Right cardiac atrium (tissue), 5 donors: ENCODE results near the gene FIBCD1. TPM values are rescaled to one million over a fixed set of nuclear protein-coding genes. Genes with fewer than 3 reads are reported as not detected.

Experiments used
- ATAC-seq, 2 donors: fragments of 200-7000 bp; cut with Tn5 transposase; one replicate each; pipeline versions ENCODE4 v1.8.0 to v1.9.1; 2020; ENCODE audit warnings: moderate library complexity in 2 of 2, mild to moderate bottlenecking in 1 of 2
- DNase-seq, 3 donors: peaks; one replicate each; pipeline ENCODE4 v3.0.0-alpha.2; 2020
- H3K27ac ChIP-seq: one replicate; pipeline ENCODE4 v1.5.1; 2013; ENCODE audit warnings: mild to moderate bottlenecking, low read length, control low read depth, moderate library complexity
- H3K27me3 ChIP-seq: one replicate; pipeline ENCODE4 v1.6.1; 2013; ENCODE audit not compliant: control insufficient read depth, insufficient read depth
- H3K4me1 ChIP-seq: one replicate; pipeline ENCODE4 v1.6.1; 2013; ENCODE audit warnings: low read length; ENCODE audit not compliant: control insufficient read depth, insufficient read depth
- H3K4me3 ChIP-seq: one replicate; pipeline ENCODE4 v1.5.1; 2013; ENCODE audit warnings: low read length, control low read depth
- H3K9me3 ChIP-seq: one replicate; pipeline ENCODE4 v1.6.1; 2013; ENCODE audit warnings: low read length; ENCODE audit not compliant: control insufficient read depth
- WGBS: extraction: QIAGEN DNeasy Blood & Tissue Kit; methylation state at CpG from one replicate; pipeline ENCODE4 v1.1.7; 2013; 5-methylcytosine and 5-hydroxymethylcytosine counted together
- intact Hi-C, 4 donors: fragments of 100-400 bp; cut with DNase I; formaldehyde crosslinking; loops; one replicate each; pipeline versions ENCODE4 v1.11.0 to v1.14.0; 2022 to 2023
- polyA plus RNA-seq: library from polyadenylated mRNA; stranded (reverse); fragments of 200-250 nt; gene quantifications from one replicate; pipeline ENCODE4 v1.2.3, GENCODE V29; 2013
- total RNA-seq, 4 donors: library from RNA; stranded (reverse); fragmentation: NEBNext Ultra II Directional; extraction: Animal tissue kit (Norgen Biotek cat#: 25700); gene quantifications; one replicate each; pipeline ENCODE4 v1.2.1, GENCODE V29; 2021
- donor health status: healthy with polysubstance abuse.
- donor health status: DM: no; HTN: yes; CAD: no.
- donor health status: DM: no; HTN: no; CAD: no.
- donor health status: DM: no; HTN: yes; CAD: no; lungs with severe emphysema.
- donor health status: DM: yes; HTN: yes; CAD: no.

Gene FIBCD1
- total and polyA plus RNA-seq, 5 donors: 0.20 to 2.2 (median 0.46) TPM

DNA sequence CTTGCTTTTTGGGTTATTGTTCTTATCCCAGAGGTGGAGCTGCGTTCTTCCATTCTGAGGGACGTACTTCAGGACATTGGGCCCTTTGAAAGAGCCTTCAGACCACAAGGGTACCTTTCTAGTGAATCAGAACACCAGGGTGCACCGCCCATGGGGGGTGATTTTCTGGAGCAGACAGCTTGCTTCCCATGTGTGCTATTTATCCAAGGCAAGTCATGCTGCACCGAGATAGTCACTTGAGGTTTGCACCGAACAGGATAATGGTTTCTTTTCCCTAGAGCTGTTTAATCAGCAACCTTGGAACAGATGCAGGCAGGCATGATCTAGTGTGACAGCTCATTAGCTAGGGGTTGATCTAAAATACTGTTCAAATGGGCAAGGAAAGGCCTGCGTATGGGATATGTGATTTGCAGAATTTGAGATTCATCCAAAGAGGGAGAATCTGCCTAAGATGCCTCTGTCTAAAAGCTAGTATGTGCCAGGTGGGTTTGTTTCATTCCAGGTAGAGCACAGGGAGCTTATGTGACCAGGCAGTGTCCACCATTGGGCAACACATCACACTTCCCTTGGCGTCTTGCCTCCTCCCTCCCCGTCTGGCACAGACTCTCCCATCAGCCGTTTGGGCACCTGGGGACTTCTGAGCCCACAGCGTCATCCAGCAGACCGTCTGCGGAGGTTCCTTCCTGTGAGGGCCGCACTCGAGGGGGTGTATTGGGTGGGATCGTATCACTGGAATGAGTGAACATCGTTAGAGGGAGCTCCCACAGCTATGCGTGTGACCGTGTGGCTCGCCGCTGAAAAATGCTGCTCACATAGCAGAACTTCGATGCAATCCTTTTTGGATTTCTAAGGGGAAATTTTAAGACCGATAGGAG, 80.9 kb downstream of the FIBCD1 start:
- intact Hi-C loops: loop anchor here in 1 of 4 donors (10.0 kb wide), 1 partner anchor 83 kb away; no protein-coding TSS in a partner anchor
- DNase-seq: peak; percentile 81 to 87 (median 85)
- Histone ChIP-seq H3K9me3 (no peaks in the 10 kb centered on the region), H3K27me3 (no peaks in the 10 kb centered on the region), H3K4me1 (peaks cover 12% of the 10 kb centered on the region), H3K4me3 (no peak overlapping the region), H3K27ac (peak overlapping the region; percentile 14)
- ATAC-seq: peak; percentile 26 to 52
- WGBS: 42% methylated on average over 22 of the region's 22 CpGs

DNA sequence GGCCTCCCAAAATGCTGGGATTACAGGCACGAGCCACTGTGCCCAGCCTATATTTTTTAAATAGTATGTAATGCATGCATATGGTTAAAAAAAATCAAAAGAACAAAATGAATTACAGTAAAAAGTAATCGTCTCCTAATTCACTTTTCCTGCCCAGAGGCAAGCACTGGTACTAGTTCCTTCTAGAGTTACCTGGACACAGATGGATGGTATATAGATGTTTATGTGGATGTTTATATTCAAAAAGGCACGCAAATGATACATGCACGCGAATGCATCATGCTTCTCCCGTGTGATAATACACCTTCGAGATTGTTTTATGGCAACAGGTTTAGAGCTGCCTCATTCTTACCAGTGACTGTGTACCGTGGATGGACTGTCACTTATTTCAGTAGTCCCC, 82.6 kb downstream of the FIBCD1 start:
- intact Hi-C loops: loop anchor here in 1 of 4 donors (10.0 kb wide), 1 partner anchor 82 kb away; no protein-coding TSS in a partner anchor
- DNase-seq (no peak), ATAC-seq (no peak)
- Histone ChIP-seq H3K27ac (no peak overlapping the region), H3K4me3 (no peak overlapping the region), H3K27me3 (no peaks in the 10 kb centered on the region), H3K4me1 (peaks cover 12% of the 10 kb centered on the region), H3K9me3 (no peaks in the 10 kb centered on the region)
- WGBS: 81% methylated on average over 8 of the region's 8 CpGs

- WGBS: 94% methylated on average over 9 of the region's 9 CpGs
- H3K27me3 ChIP-seq: no peaks in the 10 kb centered on the region
- H3K27ac ChIP-seq: no peak overlapping the region
- H3K4me3 ChIP-seq: no peak overlapping the region
- ATAC-seq: no peak
- intact Hi-C loops: loop anchor here in 1 of 4 donors (10.0 kb wide), 1 partner anchor 80 kb away; no protein-coding TSS in a partner anchor
- no peaks in the 10 kb centered on the region for H3K9me3 ChIP-seq
- H3K4me1 ChIP-seq: peaks cover 10% of the 10 kb centered on the region
- no peak for DNase-seq
Measured at GRCh38 chr9:130854835-130855234, 84.2 kb downstream of the FIBCD1 start.

GRCh38 chr9:130854092-130854491, 85.0 kb downstream of the FIBCD1 start:
- Histone ChIP-seq H3K27ac (no peak overlapping the region), H3K4me1 (peaks cover 6% of the 10 kb centered on the region), H3K9me3 (no peaks in the 10 kb centered on the region), H3K4me3 (no peak overlapping the region), H3K27me3 (no peaks in the 10 kb centered on the region)
- ATAC-seq (no peak), DNase-seq (no peak)
- intact Hi-C loops: loop anchor here in 1 of 4 donors (10.0 kb wide), 1 partner anchor 79 kb away; no protein-coding TSS in a partner anchor
- 81% methylated on average over 8 of the region's 8 CpGs for WGBS

- Histone ChIP-seq H3K4me3 (no peak overlapping the region), H3K27ac (no peak overlapping the region), H3K9me3 (no peaks in the 10 kb centered on the region), H3K4me1 (peaks cover 4% of the 10 kb centered on the region), H3K27me3 (no peaks in the 10 kb centered on the region)
- ATAC-seq (no peak), DNase-seq (no peak)
- 78% methylated on average over 7 of the region's 7 CpGs for WGBS
- intact Hi-C loops: loop anchor here in 1 of 4 donors (10.0 kb wide), 1 partner anchor 78 kb away; no protein-coding TSS in a partner anchor
Measured at GRCh38 chr9:130852801-130853200, 86.2 kb downstream of the FIBCD1 start.

Other genes starting within 250 kb of the FIBCD1 start
- 10 to 100 TPM; 14.2 to 17.9 (median 15.5) TPM for gene EXOSC2, start 245.5 kb downstream of the FIBCD1 start, total RNA-seq
- gene EXOSC2, start 245.5 kb downstream of the FIBCD1 start, polyA plus RNA-seq: 11.0 TPM
- gene ABL1, start 104.0 kb downstream of the FIBCD1 start, total RNA-seq: 10 to 100 TPM; 32.9 to 48.2 (median 41.9) TPM
- 21.7 TPM for gene ABL1, start 104.0 kb downstream of the FIBCD1 start, polyA plus RNA-seq
- gene QRFP, start 42.4 kb downstream of the FIBCD1 start, total RNA-seq: not detected
- gene QRFP, start 42.4 kb downstream of the FIBCD1 start, polyA plus RNA-seq: 0.05 TPM
- 1 to 10 TPM in 3 of 4 donors, under 1 TPM in 1; 0.51 to 2.6 (median 1.5) TPM for gene LAMC3, start 69.9 kb upstream of the FIBCD1 start, total RNA-seq
- gene LAMC3, start 69.9 kb upstream of the FIBCD1 start, polyA plus RNA-seq: 1.4 TPM
- 10 to 100 TPM in 3 of 4 donors, 1 to 10 TPM in 1; 6.9 to 22.7 (median 16.5) TPM for gene AIF1L, start 157.3 kb upstream of the FIBCD1 start, total RNA-seq
- gene AIF1L, start 157.3 kb upstream of the FIBCD1 start, polyA plus RNA-seq: 15.7 TPM
- 10 to 100 TPM; 27.0 to 34.6 (median 29.6) TPM for gene NUP214, start 186.3 kb upstream of the FIBCD1 start, total RNA-seq
- 12.0 TPM for gene NUP214, start 186.3 kb upstream of the FIBCD1 start, polyA plus RNA-seq